PC-9 (cell line): ENCODE results near the gene VDR. TPM values are rescaled to one million over a fixed set of nuclear protein-coding genes. Genes with fewer than 3 reads are reported as not detected.

Experiments
- BruUV-seq: library from RNA; stranded (reverse); fragments of 400-500 nt; replicated peaks from 2 replicates; lab custom pipeline; 2021; lab: Mats Ljungman, UMichigan
- CTCF ChIA-PET: fragments of 300-600 bp; sonication (Branson Sonifier 250); formaldehyde crosslinking; loops from one replicate; lab custom pipeline; 2022; ENCODE audit warnings: antibody characterized with exemption; lab: Charles Lee
- POLR2A ChIA-PET: fragments of 300-600 bp; sonication (Branson Sonifier 250); formaldehyde crosslinking; loops from one replicate; lab custom pipeline; 2022; ENCODE audit warnings: antibody characterized with exemption; ENCODE audit not compliant: unreplicated experiment; lab: Charles Lee
- DNase-seq, 2 experiments: peaks; one replicate each; pipeline versions ENCODE4 v3.0.0 to v3.0.0-alpha.2; 2015 to 2022; ENCODE audit warnings: mixed read lengths in 1 of 2
- H2AFZ ChIP-seq: fragments of 200-600 bp; sonication (generic); 2 replicates; pipeline ENCODE4 v1.8.1; 2017; ENCODE audit warnings: antibody characterized with exemption
- H3F3A ChIP-seq: fragments of 200-600 bp; sonication (generic); 2 replicates; pipeline ENCODE4 v1.8.1; 2017; ENCODE audit warnings: antibody characterized with exemption, mild to moderate bottlenecking, low read depth; ENCODE audit not compliant: insufficient read depth
- H3K27ac ChIP-seq: fragments of 200-600 bp; sonication (generic); 2 replicates; pipeline ENCODE4 v1.6.1; 2016; ENCODE audit warnings: mixed run types
- H3K27me3 ChIP-seq: fragments of 200-600 bp; sonication (generic); 2 replicates; pipeline ENCODE4 v1.6.1; 2016; ENCODE audit warnings: low read depth, mixed run types; ENCODE audit not compliant: insufficient read depth
- H3K36me3 ChIP-seq: fragments of 200-600 bp; sonication (generic); 2 replicates; pipeline ENCODE4 v1.6.1; 2016; ENCODE audit warnings: low read depth, mixed run types
- H3K4me1 ChIP-seq: fragments of 200-600 bp; sonication (generic); replicated peaks from 2 replicates; pipeline ENCODE4 v1.6.1; 2016; ENCODE audit warnings: mixed run types; ENCODE audit not compliant: insufficient read depth
- H3K4me2 ChIP-seq: fragments of 200-600 bp; sonication (generic); 2 replicates; pipeline ENCODE4 v1.6.1; 2017; ENCODE audit warnings: mixed run types
- H3K4me3 ChIP-seq: fragments of 200-600 bp; sonication (generic); 2 replicates; pipeline ENCODE4 v1.6.1; 2016; ENCODE audit warnings: mixed run types
- H3K79me2 ChIP-seq: fragments of 200-600 bp; sonication (generic); 2 replicates; pipeline ENCODE4 v1.6.1; 2017; ENCODE audit warnings: low read depth, mixed run types
- H3K9me2 ChIP-seq: fragments of 200-600 bp; sonication (generic); 2 replicates; pipeline ENCODE4 v1.8.1; 2017; ENCODE audit warnings: mild to moderate bottlenecking; ENCODE audit not compliant: insufficient read depth
- H3K9me3 ChIP-seq: fragments of 200-600 bp; sonication (generic); 2 replicates; pipeline ENCODE4 v1.8.1; 2016; ENCODE audit warnings: low read depth; ENCODE audit not compliant: insufficient read depth
- H4K20me1 ChIP-seq: fragments of 200-600 bp; sonication (generic); 2 replicates; pipeline ENCODE4 v1.8.1; 2017; ENCODE audit not compliant: insufficient read depth
- CTCF ChIP-seq: fragments of 200-600 bp; sonication (generic); conservative IDR thresholded peaks from 2 replicates; pipeline ENCODE4 v1.6.1; 2017; ENCODE audit warnings: mixed run types, antibody characterized with exemption, mild to moderate bottlenecking, moderate library complexity
- EZH2 ChIP-seq: fragments of 200-600 bp; sonication (generic); IDR thresholded peaks from 2 replicates; pipeline ENCODE4 v1.8.0; 2017; ENCODE audit warnings: antibody characterized with exemption, low read depth
- intact Hi-C: fragments of 100-400 bp; cut with micrococcal nuclease; formaldehyde crosslinking; loops from one replicate; pipeline ENCODE4 v1.10.0; 2022; ENCODE audit not compliant: unreplicated experiment
- total RNA-seq: library from RNA; stranded (reverse); gene quantifications from 2 replicates; pipeline ENCODE4 v1.2.3, GENCODE V29; 2021

Gene VDR
- total RNA-seq, 1 experiment from 2014 or later, result 12.3 TPM

- no peak for TF ChIP-seq EZH2
- 0 out of 2 replicates have a peak, but pooled peaks have one; percentile 36 for TF ChIP-seq CTCF
- H3K27ac ChIP-seq, result peak overlapping the region; percentile 45
- peaks cover 32% of the 10 kb centered on the region for H3K79me2 ChIP-seq
- intact Hi-C loops, result loop anchor here (5.0 to 10.0 kb wide), 3 partner anchors 121 to 713 kb away; partner anchors contain the start of gene SENP1
- ChIA-PET POLR2A (interaction anchor here (0.9 to 1.0 kb wide), 2 partner anchors 43 to 45 kb away, joined by 6 read pairs; no protein-coding TSS in a partner anchor), CTCF (interaction anchor here (1.0 to 2.3 kb wide), 2 partner anchors 43 to 254 kb away, joined by 3 to 12 read pairs; no protein-coding TSS in a partner anchor)
- no peaks in the 10 kb centered on the region; the same call in 1 of the 2 replicates for H3K36me3 ChIP-seq
- H4K20me1 ChIP-seq, result no peaks in the 10 kb centered on the region
- H3F3A ChIP-seq, result peaks cover 30% of the 10 kb centered on the region
- H2AFZ ChIP-seq, result peak overlapping the region; percentile 83
- peak overlapping the region; percentile 81 for H3K4me3 ChIP-seq
- H3K4me2 ChIP-seq, result peak overlapping the region; percentile 99
- peak; percentile 68 for DNase-seq
- TSS peak; percentile 35 for BruUV-seq
- peaks cover 54% of the 10 kb centered on the region for H3K4me1 ChIP-seq
- no peaks in the 10 kb centered on the region for H3K27me3 ChIP-seq
- H3K9me3 ChIP-seq, result no peaks in the 10 kb centered on the region
- no peaks in the 10 kb centered on the region for H3K9me2 ChIP-seq
Observed at GRCh38 chr12:47903927-47904712, 674 bp downstream of the VDR start.

DNA sequence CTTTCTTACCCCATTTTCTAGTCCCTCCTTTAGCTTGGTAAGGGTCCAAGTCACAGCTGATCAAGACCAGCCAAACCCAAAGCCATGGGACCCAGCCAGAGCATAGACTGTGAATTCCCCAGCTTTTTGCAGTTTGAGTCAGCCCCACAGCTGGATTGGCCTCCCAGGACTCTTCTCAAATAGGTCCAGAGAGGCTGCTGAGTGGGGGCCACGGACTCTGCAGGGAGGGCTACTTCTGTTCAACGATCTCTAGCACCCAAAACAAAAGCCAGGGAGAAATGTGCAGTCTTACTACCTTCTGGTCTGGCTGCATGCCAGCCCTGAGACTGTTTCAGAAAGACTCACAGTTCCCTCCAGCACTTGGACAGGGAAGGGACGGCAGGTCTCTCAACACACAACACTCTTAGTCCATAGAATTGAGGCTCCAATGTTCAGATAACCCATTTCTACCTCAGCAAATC is 1.6 kb downstream of the VDR start:
- Histone ChIP-seq H3K9me2 (no peaks in the 10 kb centered on the region), H3K36me3 (peaks cover 4% of the 10 kb centered on the region; the same call in 1 of the 2 replicates), H3K9me3 (no peaks in the 10 kb centered on the region), H2AFZ (no peak overlapping the region), H3K27ac (peak overlapping the region; percentile 45), H3K4me3 (peak overlapping the region; percentile 81), H4K20me1 (no peaks in the 10 kb centered on the region), H3F3A (peaks cover 30% of the 10 kb centered on the region), H3K27me3 (no peaks in the 10 kb centered on the region), H3K79me2 (peaks cover 41% of the 10 kb centered on the region), H3K4me2 (peak overlapping the region; percentile 99), H3K4me1 (peaks cover 54% of the 10 kb centered on the region)
- DNase-seq, result peak in 1 of 2 experiments; percentile 21
- intact Hi-C loops, result loop anchor here (5.0 to 10.0 kb wide), 3 partner anchors 122 to 714 kb away; partner anchors contain the start of gene SENP1
- CTCF ChIA-PET, result interaction anchor here (0.6 kb wide), 1 partner anchor 47 kb away, joined by 3 read pairs; no protein-coding TSS in a partner anchor
- POLR2A ChIA-PET, result no interaction called here
- no peak for TF ChIP-seq EZH2
- no peak for TF ChIP-seq CTCF
- BruUV-seq, result no TSS peak

DNA sequence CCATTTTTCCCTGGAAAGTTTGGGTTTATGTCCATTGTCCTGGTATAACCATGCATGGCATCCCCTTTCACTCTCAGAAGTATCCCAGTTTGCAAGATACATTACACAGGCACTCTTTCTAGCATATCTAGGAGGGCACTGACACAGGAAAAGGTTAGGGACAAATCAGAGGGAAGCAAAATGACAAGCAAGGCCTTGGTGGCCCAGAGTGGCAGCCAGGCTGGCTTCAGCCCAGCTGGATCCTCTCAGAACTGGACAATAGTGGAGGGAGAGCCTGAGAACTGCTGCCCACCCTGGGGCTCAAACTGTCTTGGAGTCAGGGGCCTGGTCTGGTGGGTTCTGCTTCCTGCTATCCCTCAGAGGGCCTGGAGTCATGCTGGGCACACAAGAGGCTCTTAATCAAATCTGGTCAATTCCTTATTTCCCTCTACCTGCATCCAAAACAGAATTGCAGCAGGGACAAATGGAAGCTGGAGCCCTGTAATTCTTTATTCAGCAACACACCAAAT is 2.6 kb downstream of the VDR start:
- no peaks in the 10 kb centered on the region for H3K9me2 ChIP-seq
- peaks cover 62% of the 10 kb centered on the region for H3K4me1 ChIP-seq
- H3K36me3 ChIP-seq, result peaks cover 4% of the 10 kb centered on the region; the same call in 1 of the 2 replicates
- no peak overlapping the region for H2AFZ ChIP-seq
- peak overlapping the region; percentile 99 for H3K4me2 ChIP-seq
- H4K20me1 ChIP-seq, result no peaks in the 10 kb centered on the region
- peaks cover 51% of the 10 kb centered on the region for H3K79me2 ChIP-seq
- ChIA-PET CTCF (no interaction called here), POLR2A (no interaction called here)
- DNase-seq, result no peak
- BruUV-seq, result no TSS peak
- H3F3A ChIP-seq, result peaks cover 35% of the 10 kb centered on the region
- TF ChIP-seq CTCF (no peak), EZH2 (no peak)
- no peak overlapping the region for H3K27ac ChIP-seq
- intact Hi-C loops, result loop anchor here (5.0 to 10.0 kb wide), 3 partner anchors 123 to 715 kb away; partner anchors contain the start of gene SENP1
- H3K4me3 ChIP-seq, result no peak overlapping the region
- no peaks in the 10 kb centered on the region for H3K9me3 ChIP-seq
- no peaks in the 10 kb centered on the region for H3K27me3 ChIP-seq
